DLD1 (cell line): ENCODE results near the gene CMIP.

Source experiments
- in situ Hi-C: cut with HindIII; loops from 2 replicates; pipeline ENCODE4 v1.10.0; 2017; ENCODE audit warnings: low sequenced_read_pairs

Gene CMIP

DNA sequence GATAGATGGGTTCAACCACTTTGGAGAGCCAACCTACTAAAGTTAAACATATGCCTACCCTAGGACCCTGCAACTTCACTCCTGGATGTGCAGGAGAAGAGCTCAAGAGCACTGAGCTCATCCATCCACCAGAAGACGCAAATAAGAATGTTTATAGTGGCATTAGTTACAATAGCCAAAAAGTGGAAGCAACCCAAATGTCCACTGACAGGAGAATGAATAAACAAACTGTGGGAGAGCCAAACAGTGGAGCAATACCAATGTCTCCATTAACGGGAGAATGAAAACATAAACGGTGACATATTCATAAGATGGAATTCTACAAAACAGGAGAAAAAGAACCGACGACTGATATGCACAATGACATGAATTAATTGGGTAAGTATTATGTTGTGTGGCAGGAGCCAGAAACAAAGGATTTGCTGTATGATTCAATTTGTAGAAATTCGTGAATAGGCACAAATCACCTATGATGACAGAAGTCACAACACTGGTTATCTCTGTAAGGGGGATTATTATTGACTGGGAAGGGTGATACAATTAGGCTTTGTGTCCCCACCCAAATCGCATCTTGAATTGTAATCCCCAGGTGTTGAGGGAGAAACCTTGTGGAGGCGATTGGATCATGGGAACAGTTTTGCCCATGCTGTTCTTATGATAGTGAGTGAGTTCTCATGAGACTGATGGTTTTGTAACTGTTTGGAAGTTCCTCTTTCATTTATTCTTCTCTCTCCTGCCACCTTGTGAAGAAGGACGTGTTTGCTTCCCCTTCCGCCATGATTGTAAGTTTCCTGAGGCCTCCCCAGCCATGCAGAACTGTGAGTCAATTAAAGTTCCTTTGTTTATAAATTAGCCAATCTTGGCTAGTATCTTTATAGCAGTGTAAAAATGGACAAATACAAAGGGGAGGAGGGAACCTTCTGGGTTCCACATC, 276.6 kb downstream of the CMIP start:
- in situ Hi-C loops = no loop called here

- in situ Hi-C loops = no loop called here
Observed at GRCh38 chr16:81723098-81723723, 278.6 kb downstream of the CMIP start.

- in situ Hi-C loops = loop anchor here (25.0 kb wide), 1 partner anchor 341 kb away; no protein-coding TSS in a partner anchor
Observed at GRCh38 chr16:81728435-81728834, 283.8 kb downstream of the CMIP start.

DNA sequence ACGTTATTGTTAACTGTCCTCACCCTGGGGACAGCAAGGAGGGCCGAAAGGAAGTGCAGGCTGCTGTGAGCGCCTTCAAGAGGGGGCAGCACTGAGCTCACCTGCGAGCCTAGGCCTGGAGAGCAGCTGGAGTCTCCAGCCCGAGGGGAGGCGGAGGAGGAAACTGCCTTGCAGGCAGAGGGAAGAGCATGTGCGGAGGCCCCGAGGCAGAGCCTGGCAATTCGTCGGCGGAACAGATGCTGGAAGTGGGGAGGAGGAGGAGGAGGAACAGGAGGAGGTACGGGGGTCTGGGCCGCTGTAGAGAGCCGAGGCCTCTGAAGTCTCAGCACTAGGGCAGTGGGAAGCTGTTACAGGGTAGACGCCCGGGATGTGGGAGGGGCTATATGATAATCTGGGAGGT, 284.8 kb downstream of the CMIP start:
- in situ Hi-C loops = loop anchor here (25.0 kb wide), 1 partner anchor 342 kb away; no protein-coding TSS in a partner anchor

- in situ Hi-C loops = loop anchor here (25.0 kb wide), 1 partner anchor 343 kb away; no protein-coding TSS in a partner anchor
Observed at GRCh38 chr16:81730090-81731051, 285.8 kb downstream of the CMIP start.

DNA sequence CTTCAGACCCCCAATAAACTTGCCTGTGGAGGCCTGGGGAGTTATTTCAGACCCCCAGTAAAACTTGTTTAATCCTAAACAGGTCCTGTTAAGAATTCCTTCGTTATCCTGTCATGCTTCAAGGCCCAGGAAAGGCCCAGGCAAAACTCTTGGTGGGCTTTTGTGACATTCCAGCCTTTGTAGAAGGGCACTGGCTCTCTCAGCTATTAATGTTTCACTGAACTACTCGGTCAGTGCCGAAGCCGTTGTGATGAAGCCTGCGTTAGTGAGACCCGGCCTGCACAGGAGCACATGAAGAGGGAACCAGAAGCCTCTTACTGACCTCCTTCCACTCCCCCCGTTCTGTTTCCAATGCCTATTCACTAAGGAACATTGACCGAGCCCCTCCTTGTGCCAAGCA, 287.0 kb downstream of the CMIP start:
- in situ Hi-C loops = loop anchor here (25.0 kb wide), 1 partner anchor 344 kb away; no protein-coding TSS in a partner anchor

DNA sequence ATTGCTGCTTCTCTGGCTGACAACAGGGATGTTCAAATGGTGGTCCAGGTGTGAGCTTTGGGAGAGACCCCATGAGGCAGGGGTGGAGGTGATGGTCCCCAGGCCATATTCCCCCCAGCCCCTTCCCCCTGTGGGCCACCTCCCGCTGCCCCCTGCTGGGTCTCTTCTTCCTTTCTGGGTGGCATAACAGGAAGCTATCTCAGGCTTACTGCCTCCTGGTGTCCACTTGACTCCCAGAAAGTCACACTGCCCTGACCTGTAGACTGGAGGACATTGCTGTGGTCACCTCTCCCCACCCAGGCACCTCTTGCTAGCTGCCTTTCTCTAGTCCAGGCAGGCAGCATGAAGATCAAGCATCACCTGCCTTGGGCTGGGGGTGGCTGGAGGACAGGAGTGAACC, 288.1 kb downstream of the CMIP start:
- in situ Hi-C loops = loop anchor here (25.0 kb wide), 1 partner anchor 345 kb away; no protein-coding TSS in a partner anchor

GRCh38 chr16:81733295-81733694, 288.7 kb downstream of the CMIP start:
- in situ Hi-C loops = loop anchor here (25.0 kb wide), 1 partner anchor 346 kb away; no protein-coding TSS in a partner anchor

DNA sequence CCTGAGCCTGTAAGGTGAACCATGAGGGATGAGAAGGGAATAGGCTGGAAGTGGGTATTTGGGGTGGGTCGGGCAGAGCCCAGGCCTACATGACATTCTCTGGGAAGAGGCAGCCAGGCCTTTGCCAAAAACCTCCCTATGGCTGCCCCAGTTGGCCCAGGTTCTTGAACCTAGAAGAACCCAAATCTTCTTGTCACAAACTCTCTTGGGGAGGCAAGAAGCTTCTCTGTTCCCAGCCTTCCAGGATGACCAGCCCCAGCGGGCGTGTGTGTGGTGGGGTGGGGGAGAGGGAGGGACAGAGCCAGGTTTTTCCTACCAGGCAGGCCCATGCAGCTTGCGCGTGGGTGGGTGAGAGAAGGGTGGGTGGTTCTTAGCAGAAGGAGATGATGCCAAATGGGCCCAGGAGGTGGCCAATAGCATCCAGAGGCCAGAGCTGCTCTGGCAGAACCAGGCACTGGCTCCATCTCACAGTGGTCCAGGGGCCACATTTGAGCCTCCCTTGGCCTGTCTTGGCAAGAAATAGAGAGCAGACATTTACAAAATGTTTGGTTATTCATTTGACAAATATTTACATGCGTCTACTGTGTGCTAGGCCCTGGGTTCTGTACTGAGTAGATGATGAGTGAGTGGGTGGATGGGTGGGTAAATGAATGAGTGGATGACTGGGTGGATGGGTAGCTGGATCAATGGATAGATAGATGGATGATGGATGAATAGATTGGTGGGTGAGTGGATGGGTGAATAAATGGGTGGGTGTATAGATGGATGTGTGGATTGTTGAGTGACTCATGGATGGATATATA, 290.2 kb downstream of the CMIP start:
- in situ Hi-C loops = loop anchor here (25.0 kb wide), 1 partner anchor 348 kb away; no protein-coding TSS in a partner anchor

- in situ Hi-C loops = loop anchor here (25.0 kb wide), 1 partner anchor 351 kb away; no protein-coding TSS in a partner anchor
Observed at GRCh38 chr16:81737885-81738536, 293.4 kb downstream of the CMIP start.

DNA sequence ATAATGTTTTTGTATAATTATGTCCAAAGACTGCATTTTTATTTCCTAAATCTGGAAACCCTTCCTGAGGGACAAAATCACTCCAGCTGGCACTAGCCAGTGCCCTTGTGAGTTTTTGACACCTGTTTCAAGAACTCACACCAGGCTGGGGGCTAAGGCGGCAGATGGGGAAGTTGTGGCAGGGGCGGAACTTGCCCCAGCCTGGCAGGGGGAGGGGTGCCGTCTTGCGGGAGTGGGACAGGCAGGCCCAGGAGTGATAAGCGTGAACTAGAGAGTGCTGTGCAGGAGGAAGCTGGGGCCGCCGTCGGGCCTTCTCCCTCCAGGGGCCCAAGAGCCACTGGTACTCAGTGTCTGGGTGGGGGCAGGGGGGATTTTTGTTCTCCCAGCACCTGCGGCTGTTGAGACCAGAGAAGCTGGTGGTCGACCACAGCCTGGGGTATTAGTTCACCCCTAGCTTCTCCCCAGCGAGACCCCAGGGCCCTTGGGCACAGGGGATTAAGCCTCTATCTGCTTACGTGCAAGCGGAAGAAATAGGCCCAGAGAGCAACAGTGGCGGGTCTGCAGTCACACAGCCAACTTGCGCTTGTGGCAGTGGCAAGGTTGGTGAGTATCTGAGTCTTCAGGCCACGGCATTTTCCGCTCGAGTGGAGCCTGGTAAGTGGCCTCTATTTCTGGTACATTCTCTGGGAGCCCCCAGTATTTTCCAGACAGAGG, 294.3 kb downstream of the CMIP start:
- in situ Hi-C loops = loop anchor here (25.0 kb wide), 1 partner anchor 352 kb away; no protein-coding TSS in a partner anchor

DNA sequence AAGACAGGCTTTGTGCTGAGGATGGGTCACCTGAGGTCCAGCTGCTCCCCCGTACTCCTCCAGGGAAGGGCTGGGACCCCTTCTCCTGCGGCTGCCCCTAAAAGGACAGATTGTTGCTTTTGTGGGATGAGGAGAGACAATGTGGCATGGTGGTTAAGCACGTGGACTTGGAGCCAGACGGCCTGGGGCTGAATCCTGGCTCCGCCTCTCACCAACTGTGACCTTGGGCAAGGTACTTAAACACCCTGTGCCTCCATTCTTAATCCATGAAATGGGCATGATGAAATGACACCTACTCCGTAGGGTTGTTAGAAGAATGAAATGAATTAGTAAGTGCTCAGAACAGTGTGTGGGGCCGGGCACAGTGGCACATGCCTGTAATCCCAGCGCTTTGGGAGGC, 294.9 kb downstream of the CMIP start:
- in situ Hi-C loops = loop anchor here (25.0 kb wide), 1 partner anchor 352 kb away; no protein-coding TSS in a partner anchor

DNA sequence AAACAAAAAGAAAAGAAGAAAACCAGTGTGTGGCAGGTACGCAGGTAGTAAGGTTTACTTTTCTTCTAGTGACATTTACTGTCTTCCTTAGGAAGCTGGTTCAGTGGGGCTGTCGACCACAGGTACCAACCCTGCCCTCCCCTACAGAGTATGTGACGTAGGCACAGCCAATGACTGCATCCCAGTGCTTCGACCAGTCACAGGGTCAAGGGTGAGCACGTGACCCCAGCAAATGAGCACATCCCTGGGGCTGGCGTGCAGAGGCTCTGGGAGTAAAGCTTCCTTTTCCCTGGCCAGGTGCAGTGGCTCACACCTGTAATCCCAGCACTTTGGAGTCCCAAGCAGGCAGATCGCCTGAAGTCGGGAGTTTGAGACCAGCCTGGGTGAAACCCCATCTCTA, 295.6 kb downstream of the CMIP start:
- in situ Hi-C loops = loop anchor here (25.0 kb wide), 1 partner anchor 353 kb away; no protein-coding TSS in a partner anchor

GRCh38 chr16:81741430-81741770, 296.8 kb downstream of the CMIP start:
- in situ Hi-C loops = loop anchor here (25.0 kb wide), 1 partner anchor 354 kb away; no protein-coding TSS in a partner anchor

GRCh38 chr16:81744385-81744784, 299.8 kb downstream of the CMIP start:
- in situ Hi-C loops = loop anchor here (25.0 kb wide), 1 partner anchor 357 kb away; no protein-coding TSS in a partner anchor

DNA sequence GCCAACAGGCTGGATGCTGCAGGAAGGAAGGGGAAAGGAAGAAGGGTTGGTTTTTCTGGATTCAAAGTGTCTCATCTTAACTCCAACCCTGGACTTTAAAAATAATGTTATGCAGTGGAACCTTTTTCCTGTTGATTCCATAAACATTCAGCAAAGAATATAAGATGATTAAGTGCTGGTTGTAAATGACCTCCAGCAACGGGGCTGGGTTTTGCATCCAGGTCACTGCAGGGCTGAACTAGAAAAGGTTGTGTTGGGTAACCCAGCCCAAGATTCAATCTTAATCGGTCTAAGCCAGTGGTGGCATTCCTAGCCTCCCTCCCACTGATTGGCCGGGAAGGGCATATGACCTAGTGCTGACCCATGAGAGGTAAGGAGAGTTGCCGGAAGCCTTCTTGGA, 300.3 kb downstream of the CMIP start:
- in situ Hi-C loops = loop anchor here (25.0 kb wide), 1 partner anchor 358 kb away; no protein-coding TSS in a partner anchor

GRCh38 chr16:81745704-81746558, 301.3 kb downstream of the CMIP start:
- in situ Hi-C loops = loop anchor here (25.0 kb wide), 1 partner anchor 359 kb away; no protein-coding TSS in a partner anchor
